GM19324 (cell line): Measurements from ENCODE around the gene OR2T10.
"Not testable (repeated sequence)": the region's sequence is repeated elsewhere in the genome, so short reads cannot be mapped to it uniquely, and the experiment has no call there.

ENCODE experiments used
- ATAC-seq: cut with Tn5 transposase; IDR thresholded peaks from one replicate; pipeline ENCODE4 v1.9.1; 2021; ENCODE audit warnings: mild to moderate bottlenecking, moderate library complexity; ENCODE audit not compliant: unreplicated experiment, low FRiP score

Gene OR2T10, protein sequence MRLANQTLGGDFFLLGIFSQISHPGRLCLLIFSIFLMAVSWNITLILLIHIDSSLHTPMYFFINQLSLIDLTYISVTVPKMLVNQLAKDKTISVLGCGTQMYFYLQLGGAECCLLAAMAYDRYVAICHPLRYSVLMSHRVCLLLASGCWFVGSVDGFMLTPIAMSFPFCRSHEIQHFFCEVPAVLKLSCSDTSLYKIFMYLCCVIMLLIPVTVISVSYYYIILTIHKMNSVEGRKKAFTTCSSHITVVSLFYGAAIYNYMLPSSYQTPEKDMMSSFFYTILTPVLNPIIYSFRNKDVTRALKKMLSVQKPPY

DNA sequence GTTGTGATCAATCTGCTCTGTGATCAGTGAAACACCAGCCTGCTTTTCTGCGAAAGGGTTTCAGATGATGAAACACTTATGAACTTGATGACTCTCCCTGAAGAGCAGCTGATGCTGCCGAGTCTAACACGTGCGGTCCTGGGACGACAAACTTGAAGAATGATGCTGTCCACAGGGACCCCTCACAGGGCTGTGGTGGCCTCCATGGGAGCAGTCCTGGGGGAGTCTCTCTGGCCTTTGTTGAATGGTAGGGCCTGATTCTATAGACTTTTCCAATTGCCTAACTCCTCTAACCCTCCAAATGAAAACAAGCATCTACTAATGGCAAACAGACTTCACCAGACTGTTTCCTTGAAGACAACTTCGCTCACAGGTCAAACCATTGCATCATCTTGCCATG lies at the start of gene OR2T10:
TSS of gene OR2T10 (minus strand) at position 112 of the 400 bp plus-strand sequence. CDS start 3,932 bp downstream, outside the sequence.
- ATAC-seq: no peak

DNA sequence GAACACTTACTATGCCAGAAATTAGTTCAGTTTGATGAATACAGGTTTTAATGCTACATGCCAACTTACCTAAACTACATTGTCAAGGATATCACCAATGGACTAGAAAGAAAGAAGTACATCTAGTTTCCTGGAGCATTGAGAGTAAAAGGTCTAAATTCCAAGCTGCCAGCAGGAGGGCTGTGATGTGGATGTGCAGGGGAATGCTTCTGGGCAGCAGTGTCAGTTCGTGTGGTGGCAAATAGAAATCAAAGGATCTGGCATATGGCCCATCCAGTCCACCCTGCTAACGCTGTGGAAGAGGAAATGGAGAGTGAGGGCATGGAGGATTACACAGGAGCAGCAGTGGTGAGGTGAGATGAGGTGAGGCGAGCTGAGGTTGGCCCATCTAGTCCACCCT lies 47.7 kb upstream of the OR2T10 start, which contains the start of gene OR2T35:
TSS of gene OR2T35 (minus strand) at position 101 of the 400 bp plus-strand sequence. CDS start 6,020 bp downstream, outside the sequence.
- ATAC-seq: not testable (repeated sequence)

DNA sequence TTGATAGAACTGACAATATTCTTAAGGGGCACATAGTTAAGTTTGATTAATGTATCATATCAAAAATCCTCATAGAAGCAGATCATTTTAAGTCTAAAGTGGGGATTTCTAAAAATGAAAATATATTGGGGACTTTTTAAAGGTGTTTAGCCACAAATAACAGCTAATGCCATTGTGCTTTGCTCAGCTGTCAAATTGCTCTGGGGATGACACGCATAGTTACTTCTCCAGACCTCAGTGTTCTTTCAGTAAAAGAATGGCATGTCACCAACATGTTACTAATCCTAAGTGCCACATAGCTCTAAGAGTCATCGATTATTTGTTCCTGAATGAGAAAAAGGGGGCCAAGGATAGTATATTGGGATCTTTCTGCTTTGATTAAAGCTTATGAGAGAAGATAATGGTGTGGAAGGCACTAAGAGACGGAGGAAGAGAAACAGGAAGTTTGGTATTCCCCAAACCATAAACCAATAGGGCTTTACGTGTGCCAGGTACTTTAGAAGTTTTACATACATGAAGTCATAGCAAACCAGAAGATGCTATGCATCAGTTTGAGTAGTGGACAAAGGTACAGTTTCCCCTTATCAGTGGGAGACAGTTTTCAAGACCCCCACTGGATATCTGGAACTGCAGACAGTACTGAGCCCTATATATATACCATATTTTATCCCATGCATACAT lies 45.6 kb upstream of the OR2T10 start:
- ATAC-seq: peak; percentile 72

DNA sequence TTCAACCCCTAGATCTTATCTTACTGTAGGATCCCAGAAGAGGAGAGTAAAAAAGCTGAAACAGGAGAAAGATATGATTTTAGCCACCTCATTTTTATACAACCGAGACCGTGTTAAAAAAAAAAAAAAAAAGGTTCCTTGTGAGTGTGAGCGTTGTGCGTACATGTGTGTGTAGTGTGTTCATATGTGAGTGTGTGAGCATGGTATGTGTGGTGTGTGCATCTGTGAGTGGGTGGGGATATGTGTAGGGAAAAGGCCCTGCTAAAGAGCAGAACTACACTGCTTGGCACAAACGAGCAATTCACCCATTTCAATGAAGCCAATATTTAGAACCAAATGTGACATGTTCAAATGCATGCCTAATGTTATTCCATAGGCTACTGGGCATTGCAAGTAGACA lies 44.1 kb upstream of the OR2T10 start:
- ATAC-seq: not testable (repeated sequence)

DNA sequence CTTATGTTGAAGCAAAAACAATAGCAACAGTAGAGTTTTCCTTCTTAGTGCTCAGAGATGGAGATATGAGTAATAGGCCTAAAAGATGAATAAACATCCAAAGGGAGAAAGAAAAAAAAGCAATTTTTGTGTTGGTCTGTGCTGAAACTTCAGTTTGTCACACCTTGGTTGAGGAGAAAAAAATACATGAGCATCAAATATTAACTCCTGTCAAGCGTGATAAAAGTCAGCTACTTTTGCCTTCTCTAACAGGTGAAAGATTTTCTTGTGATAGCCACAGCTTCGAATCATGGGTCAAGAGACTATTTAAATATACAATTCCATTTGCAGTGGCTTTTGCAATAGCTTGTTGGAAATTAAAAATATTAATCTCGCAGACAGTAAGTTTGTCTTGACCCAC lies 43.4 kb upstream of the OR2T10 start:
- ATAC-seq: peak; percentile 44

DNA sequence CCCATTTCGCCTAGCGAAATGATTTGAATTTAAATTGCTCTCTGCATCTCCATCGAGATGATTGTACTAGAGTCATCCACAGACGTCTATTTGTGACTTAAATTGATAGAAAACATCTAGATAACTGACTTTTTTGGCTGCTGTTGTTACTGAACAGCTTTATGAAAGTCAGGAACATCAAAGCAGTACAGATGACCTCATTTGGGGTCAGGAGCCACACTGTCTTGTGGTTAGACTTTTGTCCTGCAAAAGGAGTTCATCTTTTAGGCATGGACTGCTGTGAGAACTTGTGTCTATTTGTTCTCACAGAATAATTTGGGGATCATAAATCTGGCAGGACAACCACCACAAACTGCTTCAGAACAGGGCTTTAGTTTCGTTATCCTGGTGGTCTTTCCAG lies 42.2 kb upstream of the OR2T10 start:
- ATAC-seq: not testable (repeated sequence)

DNA sequence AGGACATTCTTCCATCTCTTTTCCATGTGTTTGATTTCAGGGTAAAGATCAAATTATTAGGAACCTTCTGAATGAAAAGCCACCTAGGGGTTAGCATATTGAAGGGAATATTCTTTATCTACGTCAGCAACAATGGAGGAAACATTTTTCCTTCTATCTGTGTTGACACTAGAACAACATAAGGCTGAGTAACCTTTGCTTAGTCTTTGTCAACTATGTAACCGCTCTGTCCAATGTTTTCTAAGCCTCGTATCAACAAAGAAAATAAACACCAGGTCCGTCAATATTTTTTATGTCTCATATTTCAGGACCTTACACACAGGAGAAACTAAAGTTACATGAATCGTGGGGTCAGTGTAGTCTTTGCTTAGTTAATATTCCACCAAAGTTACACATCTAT lies 39.1 kb upstream of the OR2T10 start:
- ATAC-seq: not testable (repeated sequence)

DNA sequence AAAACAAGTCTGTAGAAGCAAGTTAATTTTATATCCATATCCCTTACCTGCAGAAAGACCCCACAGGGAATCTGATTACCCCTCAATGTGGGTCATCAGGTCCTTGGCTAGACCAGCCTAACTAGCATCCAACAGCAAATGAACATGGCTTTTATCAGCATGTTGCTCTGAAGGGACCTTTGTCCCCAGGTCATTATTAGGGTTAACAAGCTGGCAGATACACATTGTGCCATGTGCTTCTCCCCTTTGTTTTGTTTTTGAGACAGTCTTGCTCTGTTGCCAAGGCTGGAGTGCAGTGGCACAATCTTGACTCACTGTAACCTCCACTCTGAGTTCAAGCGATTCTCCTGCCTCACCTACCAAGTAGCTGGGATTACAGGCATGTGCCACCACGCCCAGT lies 37.5 kb upstream of the OR2T10 start, which contains the start of gene OR2T11:
TSS of gene OR2T11 (minus strand) at position 101 of the 400 bp plus-strand sequence. CDS start 7,963 bp downstream, outside the sequence.
- not testable (repeated sequence) for ATAC-seq

DNA sequence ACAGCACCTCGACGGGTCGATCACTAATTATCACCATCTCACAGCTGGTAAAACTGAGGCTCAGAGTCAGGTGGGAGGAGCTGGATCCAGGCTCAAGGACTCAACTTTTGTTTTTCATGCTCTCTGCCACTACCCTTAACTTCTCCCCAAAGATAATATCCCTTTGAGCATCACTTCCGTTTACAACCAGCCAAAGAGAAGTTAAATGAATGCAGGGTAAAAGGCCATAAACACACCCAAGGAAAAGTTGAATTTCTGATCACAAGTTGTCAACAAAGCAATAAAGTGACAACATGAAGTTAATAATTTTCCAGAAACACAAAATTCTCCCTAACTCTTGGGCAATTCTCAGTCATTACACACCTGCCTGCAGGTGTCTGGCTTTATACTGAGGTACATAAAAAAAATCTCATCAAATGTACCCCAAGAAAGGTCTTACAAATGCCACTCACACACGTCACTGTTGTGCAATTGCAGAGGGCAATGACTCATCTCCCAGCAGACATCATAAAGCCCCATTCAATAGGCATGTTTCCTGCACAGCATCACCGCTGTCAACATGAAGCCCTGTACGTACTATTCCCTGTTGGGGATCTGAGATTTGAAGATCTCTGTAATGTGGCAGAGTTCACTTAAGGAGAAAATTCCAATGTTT lies 34.0 kb upstream of the OR2T10 start:
- no peak for ATAC-seq

DNA sequence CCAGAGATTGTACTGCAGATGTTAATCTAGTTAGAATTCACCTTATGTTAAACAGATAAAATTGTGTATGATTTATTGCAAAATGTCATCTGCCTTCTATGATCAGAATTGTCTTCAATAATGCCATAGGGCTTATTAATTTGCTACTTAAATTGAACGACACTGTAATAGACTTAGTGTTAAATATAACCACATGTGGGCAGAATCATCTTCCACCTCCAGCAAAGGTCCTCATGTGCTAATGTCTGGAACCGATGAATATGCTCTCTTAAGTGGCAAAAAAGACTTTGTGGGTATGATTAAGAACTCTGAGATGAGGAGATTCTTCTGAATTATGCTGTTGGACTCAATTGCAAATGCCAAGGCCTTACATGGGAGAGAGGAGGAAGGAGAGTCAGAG lies 33.1 kb upstream of the OR2T10 start:
- no peak for ATAC-seq

DNA sequence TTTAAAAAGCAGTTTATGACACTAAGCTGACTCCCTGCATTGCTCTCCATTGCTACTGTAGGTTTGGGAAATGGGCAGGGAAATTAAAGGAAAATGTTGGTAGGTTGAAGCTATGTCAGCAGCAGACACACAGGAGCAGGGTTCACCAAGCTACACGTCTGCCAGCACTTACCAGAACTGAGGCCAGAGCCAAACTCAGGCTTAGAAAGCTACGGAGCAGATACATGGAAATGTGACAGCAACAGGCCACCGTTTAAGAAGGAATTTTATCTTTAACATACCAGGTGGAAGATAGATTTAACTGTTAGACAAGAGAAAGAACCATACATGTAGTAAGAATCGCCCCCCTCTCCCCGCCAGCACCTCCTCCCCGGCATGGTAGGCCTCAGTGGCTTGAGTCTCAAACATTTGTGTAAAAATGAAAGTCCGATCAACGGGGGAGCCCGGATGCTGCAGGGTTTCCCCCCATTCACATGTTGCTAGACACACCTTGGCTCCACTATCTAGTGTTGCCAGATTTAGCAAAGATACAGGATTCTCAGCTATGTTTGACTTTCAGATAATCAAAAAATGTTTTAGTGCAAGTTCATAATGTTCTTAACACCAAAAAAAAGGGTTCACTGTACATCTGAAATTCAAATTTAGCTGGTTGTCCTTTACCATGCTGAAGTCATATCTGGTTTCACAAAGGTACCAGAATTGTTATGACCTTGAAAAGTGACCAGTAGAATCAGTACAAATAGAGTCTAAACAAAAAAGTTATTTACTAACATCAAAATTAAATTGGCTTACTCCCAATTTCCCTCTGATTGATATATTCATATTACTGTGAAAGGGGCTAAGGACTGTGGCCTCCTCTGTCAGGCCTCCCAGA lies 30.7 kb upstream of the OR2T10 start:
- ATAC-seq: peak; percentile 96

DNA sequence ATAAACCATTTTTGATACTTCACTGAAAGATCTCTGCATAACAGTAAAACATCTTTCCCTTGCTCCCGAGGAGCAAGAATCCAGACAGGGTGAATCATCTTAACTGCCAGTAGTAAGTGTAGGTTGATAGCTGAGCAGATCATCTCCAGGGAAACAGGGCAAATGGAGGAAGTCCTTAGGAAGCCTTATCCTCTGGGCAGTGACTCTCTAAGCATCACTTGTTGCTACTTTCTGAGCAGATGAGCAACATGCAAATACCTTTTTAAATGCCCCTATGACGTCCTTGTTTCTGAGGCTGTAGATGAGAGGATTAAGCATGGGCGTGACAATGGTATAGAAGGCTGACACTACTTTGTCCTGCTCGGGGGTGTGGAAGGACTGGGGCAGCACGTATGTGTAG lies 28.5 kb upstream of the OR2T10 start:
- no peak for ATAC-seq

DNA sequence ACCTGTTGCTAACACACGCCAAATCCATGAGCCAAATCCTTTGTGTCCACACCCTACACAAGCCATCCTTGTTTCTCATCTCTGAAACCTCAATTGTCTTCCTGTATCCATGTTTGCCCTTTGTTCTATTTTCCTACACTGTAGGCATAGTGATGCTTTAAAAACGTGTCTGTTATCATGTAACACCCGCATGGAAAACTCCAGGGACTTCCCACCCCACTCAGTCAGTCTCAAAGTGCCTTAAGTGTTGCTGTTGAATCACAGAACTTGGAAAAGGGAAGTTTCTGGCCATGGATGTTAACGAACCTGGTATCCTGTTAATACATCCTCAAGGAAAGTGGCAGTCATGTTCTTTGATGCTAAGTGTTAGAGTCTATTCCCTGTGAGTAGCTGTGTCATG lies 27.7 kb upstream of the OR2T10 start:
- ATAC-seq: no peak

DNA sequence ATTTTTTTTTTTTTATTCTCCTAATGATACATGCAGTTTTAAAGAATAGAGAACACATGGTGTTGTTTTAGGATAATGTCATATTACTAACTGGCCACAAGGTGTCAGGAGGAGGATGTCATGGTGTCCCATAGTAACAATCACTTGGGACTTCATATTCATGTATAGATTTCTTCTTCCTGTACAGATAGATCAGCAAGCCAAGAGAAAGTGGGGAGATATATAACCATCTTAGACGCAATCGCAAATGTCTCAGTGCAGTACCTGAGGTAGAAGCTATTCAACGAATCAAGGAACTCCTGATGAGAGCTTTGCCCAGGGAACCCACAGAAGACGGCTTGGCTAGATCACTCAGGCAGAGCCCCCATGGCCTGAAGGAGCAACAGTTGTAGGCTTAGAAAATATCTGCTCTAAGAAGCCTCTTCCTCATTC lies 25.1 kb upstream of the OR2T10 start:
- peak; percentile 71 for ATAC-seq

DNA sequence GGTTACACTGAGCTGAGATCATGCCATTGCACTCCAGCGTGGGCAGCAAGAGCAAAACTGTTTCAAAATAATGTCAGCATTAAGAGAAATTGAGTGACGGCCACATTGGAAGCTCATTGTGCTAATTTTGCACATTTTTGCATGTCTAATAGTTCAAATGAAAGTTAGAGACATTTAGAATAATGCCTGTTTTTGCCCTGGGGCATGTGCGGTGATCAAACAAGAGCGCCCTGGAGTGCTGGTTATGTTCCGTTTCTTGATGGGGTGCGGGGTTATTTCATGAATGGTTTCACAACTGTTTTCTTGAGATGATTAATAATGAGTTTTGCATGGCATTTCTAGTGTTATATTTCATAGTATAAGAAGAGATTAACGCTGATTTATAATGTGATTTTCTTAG lies 24.3 kb upstream of the OR2T10 start:
- no peak for ATAC-seq

DNA sequence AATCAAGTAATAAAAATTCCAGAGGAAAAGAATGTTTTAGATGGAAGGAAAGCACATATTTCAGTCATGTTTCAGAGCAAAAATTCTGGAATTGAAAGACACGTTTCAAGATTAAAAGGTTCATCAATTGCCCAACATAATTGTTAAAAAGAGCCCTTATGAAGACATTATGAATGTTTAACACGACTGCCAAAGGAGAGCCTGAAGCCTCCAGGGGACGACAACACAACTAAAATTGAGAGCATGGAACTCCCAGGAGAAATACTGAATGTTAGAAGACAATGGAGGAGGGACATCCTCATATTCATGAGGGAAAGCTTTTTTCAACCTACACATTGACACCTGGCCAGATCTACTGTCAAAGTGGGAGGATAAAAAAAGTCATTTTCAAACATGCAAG lies 21.4 kb upstream of the OR2T10 start:
- ATAC-seq: peak; percentile 37

DNA sequence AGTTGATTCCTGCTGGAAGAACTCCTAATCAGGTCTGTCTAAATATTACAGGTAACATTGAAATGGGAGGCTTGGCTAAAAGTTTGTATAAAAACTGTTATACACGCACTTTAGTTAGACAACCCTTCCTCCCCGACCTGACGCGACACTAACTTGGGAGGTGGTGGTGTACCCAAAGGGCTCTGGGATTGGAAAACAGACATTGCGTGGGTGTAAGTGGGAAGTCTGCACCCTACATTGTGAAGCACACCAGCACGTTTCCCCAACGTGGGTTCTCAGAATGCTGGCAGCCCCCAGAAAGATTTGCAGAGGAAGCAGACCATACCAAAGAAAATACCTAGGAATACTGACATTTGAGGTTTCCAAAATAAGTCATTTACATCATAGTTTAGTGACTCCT lies 20.6 kb upstream of the OR2T10 start:
- no peak for ATAC-seq

DNA sequence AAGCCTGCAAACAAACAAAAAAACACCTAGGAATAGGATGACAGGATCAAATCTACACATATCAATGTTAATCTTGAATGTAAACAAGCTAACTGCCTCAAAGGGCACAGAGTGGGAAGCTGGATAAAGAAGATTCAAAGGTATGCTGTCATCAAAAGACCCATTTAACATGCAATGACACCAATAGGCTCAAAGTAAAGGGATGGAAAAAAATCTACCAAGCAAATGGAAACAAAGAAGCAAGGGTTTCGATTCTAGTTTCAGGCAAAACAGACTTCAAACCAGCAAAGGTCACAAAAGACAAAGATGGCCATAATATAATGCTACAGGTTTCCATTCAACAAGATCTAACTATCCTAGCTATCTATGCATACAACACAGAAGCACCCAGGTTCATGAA lies 16.2 kb upstream of the OR2T10 start:
- ATAC-seq: peak; percentile 79

DNA sequence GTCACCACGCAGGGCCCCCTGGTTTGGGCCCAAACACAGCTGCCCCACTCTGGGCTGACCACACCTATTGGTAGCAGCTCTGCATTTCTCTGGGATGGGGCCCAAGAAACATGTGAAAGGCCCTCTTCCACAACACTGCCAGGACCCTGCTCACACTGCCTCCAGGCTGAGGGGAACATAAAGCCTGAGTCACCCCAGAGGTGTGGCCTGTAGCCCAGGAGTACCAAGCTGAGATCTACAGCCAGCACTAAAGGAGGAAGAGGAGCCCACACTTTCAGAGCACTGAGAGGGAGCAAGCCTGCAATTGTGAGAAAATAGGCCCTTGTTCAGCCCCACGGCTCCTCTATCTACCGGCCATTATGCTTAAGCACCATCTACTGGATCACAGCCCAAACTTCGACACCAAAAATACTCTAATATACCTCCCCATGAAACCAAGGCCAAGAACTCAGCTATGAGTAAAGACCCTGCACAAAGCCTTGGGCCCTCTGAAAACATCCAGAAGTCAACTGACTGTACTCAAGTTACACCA lies 14.4 kb upstream of the OR2T10 start:
- no peak for ATAC-seq

DNA sequence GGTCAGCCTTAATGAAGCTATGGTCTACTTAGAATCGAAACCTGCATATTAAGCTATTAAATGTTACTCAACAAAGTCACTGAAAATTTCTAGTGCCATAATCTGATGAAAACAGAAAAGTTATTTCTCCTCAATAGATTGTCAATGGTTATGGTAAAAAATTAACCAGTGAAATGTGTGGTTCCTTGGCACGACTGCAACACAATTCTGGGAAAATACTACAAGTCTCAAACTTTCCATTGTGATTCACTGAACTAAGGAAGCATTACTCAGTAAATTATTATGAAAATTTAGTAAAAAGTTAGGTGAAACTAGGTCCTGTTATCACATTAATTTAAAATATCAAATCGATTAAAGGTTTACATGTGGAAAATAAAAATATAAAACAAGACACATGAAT lies 12.8 kb upstream of the OR2T10 start:
- no peak for ATAC-seq
